C4-2B (cell line): ENCODE results near the gene PLXND1.

ENCODE experiments used
- H3K27ac ChIP-seq: fragments of 450-650 bp; 2 replicates; pipeline ENCODE4 v1.5.1; 2017
- CTCF ChIP-seq: fragments of 450-650 bp; conservative IDR thresholded peaks from 2 replicates; pipeline ENCODE4 v1.5.1; 2017; ENCODE audit warnings: mild to moderate bottlenecking
- ZFX ChIP-seq: fragments of 450-650 bp; IDR thresholded peaks from 2 replicates; pipeline ENCODE4 v1.6.1; 2017

The PLXND1 gene

DNA sequence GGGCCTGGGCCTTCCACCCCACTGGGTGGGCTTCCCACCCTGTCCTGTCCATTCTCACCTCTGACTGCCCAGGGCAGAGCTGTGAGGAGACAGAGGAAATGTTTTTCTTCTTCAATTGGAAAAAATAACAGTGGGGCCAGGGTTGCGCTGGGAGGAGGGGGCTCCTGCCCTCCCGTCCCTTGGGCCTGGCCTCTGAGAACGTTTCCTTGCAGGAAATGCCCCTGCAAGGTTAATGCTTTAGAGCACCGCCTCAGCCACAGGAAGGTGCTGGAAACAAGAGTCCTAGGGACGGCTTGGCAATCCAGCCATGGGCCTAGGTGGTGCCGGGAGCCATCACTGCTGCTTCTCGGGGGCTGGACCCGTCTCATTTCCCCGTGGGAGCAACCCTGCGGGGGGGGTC, 3.8 kb upstream of the PLXND1 start:
- H3K27ac ChIP-seq: no peak overlapping the region
- TF ChIP-seq ZFX: no peak; the same call in 1 of the 2 replicates
- TF ChIP-seq CTCF: no peak

GRCh38 chr3:129609591-129610182, 3.2 kb upstream of the PLXND1 start:
- H3K27ac ChIP-seq: no peak overlapping the region
- TF ChIP-seq ZFX: no peak
- no peak for TF ChIP-seq CTCF

- no peak overlapping the region for H3K27ac ChIP-seq
- TF ChIP-seq CTCF (no peak), ZFX (no peak)
Measured at GRCh38 chr3:129608936-129609590, 2.6 kb upstream of the PLXND1 start.

DNA sequence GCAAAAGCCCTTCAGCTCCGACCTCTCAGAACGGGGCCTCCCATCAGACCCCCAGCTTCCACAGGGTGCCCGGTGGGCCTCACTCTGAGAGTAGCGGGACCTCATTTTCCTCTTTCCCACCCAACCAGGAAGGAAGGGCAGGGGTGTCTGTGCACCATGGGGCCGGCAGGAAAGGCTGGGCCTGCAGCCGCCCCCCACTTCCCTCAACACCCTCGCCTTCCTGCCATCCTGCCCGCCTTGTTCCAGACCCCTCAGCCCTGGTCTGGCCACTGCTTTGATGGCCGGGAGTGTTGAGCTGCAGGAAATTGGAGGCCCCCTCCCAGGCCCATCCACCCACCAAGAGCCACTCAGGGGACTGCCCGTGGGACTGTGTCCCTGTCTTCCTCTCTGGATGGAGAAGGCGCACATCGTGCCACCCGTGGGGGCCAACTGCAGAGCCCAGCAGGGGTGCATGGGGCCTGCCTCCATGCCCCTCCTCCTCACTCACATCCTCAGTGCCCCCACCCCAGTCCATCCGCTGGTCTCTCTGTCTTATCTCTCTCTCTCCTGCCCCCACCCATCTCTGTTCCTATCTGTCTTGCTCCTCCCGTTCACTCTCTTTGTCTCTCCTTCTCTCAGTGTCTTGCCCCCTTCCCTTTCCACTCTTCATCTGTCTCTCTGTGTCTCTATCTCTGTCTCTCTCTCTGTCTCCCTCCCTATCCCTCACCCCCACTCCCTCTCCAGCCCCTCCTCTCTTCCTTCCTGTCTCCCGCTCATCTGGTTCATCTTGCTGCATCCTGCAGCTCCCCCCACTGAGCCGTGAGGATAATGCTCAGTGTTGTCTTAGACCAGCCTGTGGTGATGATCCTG, 1.8 kb upstream of the PLXND1 start:
- no peak for TF ChIP-seq ZFX
- TF ChIP-seq CTCF: no peak
- no peak overlapping the region for H3K27ac ChIP-seq

DNA sequence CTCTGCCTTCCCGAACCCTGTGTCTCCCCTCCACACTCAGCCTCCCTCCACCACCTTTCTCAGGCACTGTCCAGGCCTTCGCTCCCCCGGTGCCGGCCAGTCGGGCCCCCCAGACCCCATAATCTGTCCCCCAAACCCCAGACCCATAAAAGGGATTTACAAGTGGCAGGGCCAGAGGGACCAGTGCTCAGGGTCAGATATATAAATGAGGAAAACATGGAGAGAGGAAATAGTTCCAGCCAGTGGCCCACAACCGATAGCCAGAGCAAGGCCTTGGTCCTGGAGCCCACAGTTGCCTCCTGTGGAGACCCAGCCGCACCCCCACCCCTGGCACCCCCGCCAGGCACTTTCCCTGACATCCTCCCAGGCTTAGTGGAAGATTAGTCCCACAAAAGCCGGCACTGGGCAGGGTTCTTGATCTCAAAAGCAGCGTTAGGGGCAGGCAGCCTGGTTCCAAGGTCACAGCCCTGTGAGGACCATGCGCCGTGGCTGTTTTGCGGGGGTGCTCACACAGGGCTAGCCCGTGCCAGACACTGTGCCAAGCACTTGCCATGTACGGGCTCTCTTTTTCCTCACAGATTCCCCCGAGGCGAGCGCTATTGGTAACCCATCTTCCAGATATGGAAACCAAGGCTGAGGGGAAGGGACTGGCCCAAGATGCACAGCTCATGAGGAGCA, 1.1 kb upstream of the PLXND1 start:
- no peak overlapping the region for H3K27ac ChIP-seq
- no peak for TF ChIP-seq ZFX
- no peak for TF ChIP-seq CTCF

GRCh38 chr3:129605922-129606635, 397 bp downstream of the PLXND1 start:
- H3K27ac ChIP-seq: no peak overlapping the region
- TF ChIP-seq ZFX (no peak; the same call in 1 of the 2 replicates), CTCF (no peak)
